Measurements from ENCODE around the gene EFTUD2. TPM values are rescaled to one million over a fixed set of nuclear protein-coding genes. Genes with fewer than 3 reads are reported as not detected.

Gene EFTUD2
- total and polyA plus RNA-seq, 2 of the 8 experiments (the other 6 are each of a cell fraction or from before 2014, with no cell fraction given), result 118 to 195 TPM

GRCh38 chr17:44884941-44885340 is 14.3 kb downstream of the EFTUD2 start (continued):
- no peak for TF ChIP-seq CHD7 (IDR thresholded peaks at IDR 0.05; ENCODE audit: insufficient replicate concordance, low read length)
- TF ChIP-seq PHF8 (conservative IDR thresholded peaks at IDR 0.05; ENCODE audit: low read depth, low read length), result no peak
- no peak for TF ChIP-seq ATF3 (IDR thresholded peaks at IDR 0.05; ENCODE audit: insufficient read depth, low read depth, low read length)
- TF ChIP-seq SP1 (IDR thresholded peaks at IDR 0.05; ENCODE audit: low read depth, low read length), result no peak
- TF ChIP-seq GABPA (IDR thresholded peaks at IDR 0.05; ENCODE audit: borderline replicate concordance, insufficient read depth, low read length), result no peak
- no peak for TF ChIP-seq HDAC2 (IDR thresholded peaks at IDR 0.05; ENCODE audit: borderline replicate concordance in 1 of 2, low read depth in 2 of 2, low read length in 2 of 2)
- TF ChIP-seq RXRA (IDR thresholded peaks at IDR 0.05; ENCODE audit: insufficient read depth, low read depth, low read length), result no peak
- TF ChIP-seq NRF1 (IDR thresholded peaks at IDR 0.05; ENCODE audit: low read depth, low read length), result no peak
- TF ChIP-seq RBBP5 (IDR thresholded peaks at IDR 0.05; ENCODE audit: borderline replicate concordance, low read depth, low read length), result no peak
- TF ChIP-seq EGR1 (IDR thresholded peaks at IDR 0.05; ENCODE audit: borderline replicate concordance, low read depth, low read length), result no peak
